Mononuclear cell (primary cell): ENCODE measurements around the gene DDX1. TPM values are rescaled to one million over a fixed set of nuclear protein-coding genes. Genes with fewer than 3 reads are reported as not detected.

Source experiments
- total RNA-seq: library from RNA; depleted of rRNA; stranded (reverse); fragments of >200 nt; gene quantifications from one replicate; pipeline ENCODE4 v1.2.3, GENCODE V29; 2012

DDX1 gene
- total RNA-seq, 1 donor, result 55.5 TPM

Other genes with a start within 250 kb of the DDX1 start
- 31.6 TPM for gene NBAS, start 30.5 kb upstream of the DDX1 start, total RNA-seq